ENCODE results near the gene ADRA2C.

DNA sequence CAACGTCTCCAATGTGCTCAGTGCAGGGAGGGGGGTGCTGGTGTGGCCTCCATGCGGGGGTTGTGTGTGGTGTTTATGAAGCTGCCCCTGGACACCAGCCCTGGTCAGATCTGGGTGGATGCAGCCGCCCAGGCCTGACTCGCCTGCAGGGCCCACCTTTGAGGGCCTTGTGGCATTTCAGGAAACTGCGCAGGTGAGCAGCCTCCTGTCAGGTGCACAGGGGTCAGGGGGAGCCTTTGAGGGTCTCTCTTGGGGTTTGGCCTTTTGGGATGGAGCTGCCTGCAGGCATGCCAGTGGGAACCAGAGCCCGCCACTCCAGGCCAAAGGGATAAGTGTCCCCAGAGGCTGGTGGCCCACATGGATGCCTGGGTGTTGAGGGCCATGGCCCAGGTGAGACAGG is 45.4 kb downstream of the ADRA2C start:
- TF ChIP-seq, protein P1, sequence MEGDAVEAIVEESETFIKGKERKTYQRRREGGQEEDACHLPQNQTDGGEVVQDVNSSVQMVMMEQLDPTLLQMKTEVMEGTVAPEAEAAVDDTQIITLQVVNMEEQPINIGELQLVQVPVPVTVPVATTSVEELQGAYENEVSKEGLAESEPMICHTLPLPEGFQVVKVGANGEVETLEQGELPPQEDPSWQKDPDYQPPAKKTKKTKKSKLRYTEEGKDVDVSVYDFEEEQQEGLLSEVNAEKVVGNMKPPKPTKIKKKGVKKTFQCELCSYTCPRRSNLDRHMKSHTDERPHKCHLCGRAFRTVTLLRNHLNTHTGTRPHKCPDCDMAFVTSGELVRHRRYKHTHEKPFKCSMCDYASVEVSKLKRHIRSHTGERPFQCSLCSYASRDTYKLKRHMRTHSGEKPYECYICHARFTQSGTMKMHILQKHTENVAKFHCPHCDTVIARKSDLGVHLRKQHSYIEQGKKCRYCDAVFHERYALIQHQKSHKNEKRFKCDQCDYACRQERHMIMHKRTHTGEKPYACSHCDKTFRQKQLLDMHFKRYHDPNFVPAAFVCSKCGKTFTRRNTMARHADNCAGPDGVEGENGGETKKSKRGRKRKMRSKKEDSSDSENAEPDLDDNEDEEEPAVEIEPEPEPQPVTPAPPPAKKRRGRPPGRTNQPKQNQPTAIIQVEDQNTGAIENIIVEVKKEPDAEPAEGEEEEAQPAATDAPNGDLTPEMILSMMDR (IDR thresholded peaks at IDR 0.05; ENCODE audit: insufficient read depth, low read length, poor library complexity, severe bottlenecking) = no peak
- no peak for TF ChIP-seq EZH2phosphoT487 (conservative IDR thresholded peaks at IDR 0.05; ENCODE audit: low read length)

All from SU-DHL-6 (cell line).